Type B pancreatic cell (in vitro differentiated cells): ENCODE results near the gene PCBP2. TPM values are rescaled to one million over a fixed set of nuclear protein-coding genes. Genes with fewer than 3 reads are reported as not detected.
"Not testable (repeated sequence)": the region's sequence is repeated elsewhere in the genome, so short reads cannot be mapped to it uniquely, and the experiment has no call there.

Experiments
- DNase-seq: peaks from one replicate; pipeline ENCODE4 v3.0.0; 2021; ENCODE audit warnings: mixed read lengths; ENCODE audit not compliant: unreplicated experiment; ENCODE audit errors: extremely low spot score
- H3K27ac Mint-ChIP-seq: 2 replicates; pipeline ENCODE4 v1.8.0; 2021; ENCODE audit warnings: mild to moderate bottlenecking, mixed read lengths
- H3K27me3 Mint-ChIP-seq: 2 replicates; pipeline ENCODE4 v1.8.0; 2021; ENCODE audit warnings: mixed read lengths
- H3K36me3 Mint-ChIP-seq: 2 replicates; pipeline ENCODE4 v1.8.0; 2021; ENCODE audit warnings: mixed read lengths
- H3K4me1 Mint-ChIP-seq: one replicate; pipeline ENCODE4 v1.8.0; 2021; ENCODE audit warnings: mixed read lengths; ENCODE audit not compliant: unreplicated experiment
- H3K4me3 Mint-ChIP-seq: 2 replicates; pipeline ENCODE4 v1.8.0; 2021; ENCODE audit warnings: mild to moderate bottlenecking, mixed read lengths
- H3K9me3 Mint-ChIP-seq: 2 replicates; pipeline ENCODE4 v1.8.0; 2021; ENCODE audit warnings: mixed read lengths
- CTCF ChIP-seq: fragments of 200-600 bp; sonication (generic); conservative IDR thresholded peaks from 2 replicates; pipeline ENCODE4 v1.5.0; 2021; ENCODE audit warnings: antibody characterized with exemption, mild to moderate bottlenecking
- total RNA-seq: library from RNA; stranded (reverse); gene quantifications from 2 replicates; pipeline ENCODE4 v1.2.1, GENCODE V29; 2021; ENCODE audit warnings: low replicate concordance

PCBP2 gene
- total RNA-seq, 1 donor from 2014 or later: 1,222 TPM

GRCh38 chr12:53441040-53441833 is 10.7 kb upstream of the PCBP2 start, which contains the start of gene PRR13:
TSS of gene PRR13 (plus strand) at chr12:53441734. CDS start at chr12:53442715, 981 bp downstream.
- TF ChIP-seq CTCF: no peak
- H3K27me3 Mint-ChIP-seq: no peaks in the 10 kb centered on the region
- peak within 1 kb of the TSS; percentile 96 for H3K4me3 Mint-ChIP-seq
- peak; percentile 96 for DNase-seq
- H3K4me1 Mint-ChIP-seq: peaks cover 25% of the 10 kb centered on the region
- no peaks in the 10 kb centered on the region for H3K9me3 Mint-ChIP-seq
- H3K36me3 Mint-ChIP-seq: peaks cover 4% of the 10 kb centered on the region
- peak within 1 kb of the TSS; percentile 96 for H3K27ac Mint-ChIP-seq

- no peaks in the 10 kb centered on the region for H3K27me3 Mint-ChIP-seq
- H3K4me1 Mint-ChIP-seq: peaks cover 25% of the 10 kb centered on the region
- DNase-seq: no peak
- peak overlapping the region; percentile 84 for H3K27ac Mint-ChIP-seq
- no peak for TF ChIP-seq CTCF
- no peaks in the 10 kb centered on the region for H3K9me3 Mint-ChIP-seq
- H3K36me3 Mint-ChIP-seq: peaks cover 8% of the 10 kb centered on the region
- peak overlapping the region; percentile 63 for H3K4me3 Mint-ChIP-seq
These were observed 7.9 kb upstream of the PCBP2 start for GRCh38 chr12:53443955-53444354.

- H3K27ac Mint-ChIP-seq: peak overlapping the region; percentile 84
- not testable (repeated sequence) for DNase-seq, H3K9me3 Mint-ChIP-seq, H3K36me3 Mint-ChIP-seq, H3K27me3 Mint-ChIP-seq
- H3K4me3 Mint-ChIP-seq: peak overlapping the region; percentile 20
- peaks cover 25% of the 10 kb centered on the region for H3K4me1 Mint-ChIP-seq
These were observed 7.1 kb upstream of the PCBP2 start for GRCh38 chr12:53444593-53445325.

GRCh38 chr12:53450936-53451335 is 966 bp upstream of the PCBP2 start:
- no peaks in the 10 kb centered on the region for H3K9me3 Mint-ChIP-seq
- DNase-seq: no peak
- H3K4me1 Mint-ChIP-seq: peaks cover 20% of the 10 kb centered on the region
- H3K27ac Mint-ChIP-seq: no peak overlapping the region
- no peaks in the 10 kb centered on the region for H3K27me3 Mint-ChIP-seq
- H3K36me3 Mint-ChIP-seq: peaks cover 28% of the 10 kb centered on the region
- no peak overlapping the region for H3K4me3 Mint-ChIP-seq
- TF ChIP-seq CTCF: no peak

GRCh38 chr12:53452159-53453077 is 516 bp downstream of the PCBP2 start:
- Mint-ChIP-seq H3K27me3 (no peaks in the 10 kb centered on the region), H3K36me3 (peaks cover 36% of the 10 kb centered on the region), H3K27ac (peak overlapping the region; percentile 99), H3K9me3 (no peaks in the 10 kb centered on the region), H3K4me1 (peaks cover 26% of the 10 kb centered on the region), H3K4me3 (peak overlapping the region; percentile 98)
- TF ChIP-seq CTCF: peak; percentile 33
- DNase-seq: peak; percentile 89
